HepG2 (cell line): Measurements from ENCODE around the gene UTF1. TPM values are rescaled to one million over a fixed set of nuclear protein-coding genes. Genes with fewer than 3 reads are reported as not detected.

Experiments
- ATAC-seq: fragments of 200-7000 bp; cut with Tn5 transposase; 3 replicates; pipeline ENCODE4 v1.9.1; 2020; ENCODE audit warnings: mild to moderate bottlenecking, moderate library complexity
- BruUV-seq: library from RNA; stranded (reverse); fragments of 400-500 nt; replicated peaks from 2 replicates; lab custom pipeline; 2021; lab: Mats Ljungman, UMichigan
- CTCF ChIA-PET: fragments of 300-600 bp; formaldehyde crosslinking; extraction: SDS; loops from one replicate; lab custom pipeline; 2021; ENCODE audit warnings: low total read pairs, inconsistent platforms, low intra/inter-chr PET ratio; lab: Yijun Ruan, JAX
- POLR2A ChIA-PET: fragments of 350-600 bp; sonication (Branson Sonifier 250); formaldehyde crosslinking; loops from one replicate; lab custom pipeline; 2020; ENCODE audit warnings: antibody characterized with exemption, inconsistent platforms; lab: Yijun Ruan, JAX
- DNase-seq: peaks from one replicate; pipeline ENCODE4 v3.0.0-alpha.2; 2015; ENCODE audit warnings: low spot score
- FAIRE-seq: peaks from 3 replicates; lab custom pipeline; 2011; peaks lifted over from hg19 to GRCh38; lab: Jason Lieb, UNC
- H2AFZ ChIP-seq: one replicate; pipeline ENCODE4 v1.6.1; 2011; ENCODE audit warnings: low read length, inconsistent platforms
- H3K27ac ChIP-seq: fragments of 300-600 bp; 3 replicates; pipeline ENCODE4 v1.8.0; 2011; ENCODE audit warnings: mixed run types, mild to moderate bottlenecking, mixed read lengths, low read length, inconsistent platforms; ENCODE audit not compliant: insufficient read depth; ENCODE audit errors: extremely low read length
- H3K27me3 ChIP-seq, 2 experiments: fragments of 200-600 bp in 1 of 2; 2 replicates in 1 of 2; 3 replicates in 1 of 2; pipeline versions ENCODE4 v1.6.0 to v1.8.0; 2011; ENCODE audit warnings: low read length in 2 of 2, mild to moderate bottlenecking in 2 of 2, moderate library complexity in 2 of 2, inconsistent platforms in 1 of 2; ENCODE audit not compliant: insufficient read depth in 2 of 2, control insufficient read depth in 1 of 2
- H3K36me3 ChIP-seq, 2 experiments: fragments of 200-600 bp in 1 of 2; replicated peaks in 1 of 2; 2 replicates in 1 of 2; 3 replicates in 1 of 2; pipeline versions ENCODE4 v1.5.1 to v1.8.0; 2011; ENCODE audit warnings: low read length in 2 of 2, inconsistent platforms in 1 of 2; ENCODE audit not compliant: insufficient read depth in 2 of 2, control insufficient read depth in 1 of 2
- H3K4me1 ChIP-seq: 2 replicates; pipeline ENCODE4 v1.5.1; 2012; ENCODE audit warnings: low read length, inconsistent platforms; ENCODE audit not compliant: insufficient read depth
- H3K4me2 ChIP-seq: 2 replicates; pipeline ENCODE4 v1.6.0; 2011; ENCODE audit warnings: low read depth, low read length, inconsistent platforms
- H3K4me3 ChIP-seq, 3 experiments: fragments of 200-600 bp in 1 of 3; sonication (generic), shearing (Covaris generic) in 1 of 3; replicated peaks in 1 of 3; 2 replicates each; pipeline ENCODE4 v1.5.1; 2011 to 2016; ENCODE audit warnings: low read length in 3 of 3, inconsistent platforms in 2 of 3, low read depth in 2 of 3, mild to moderate bottlenecking in 2 of 3, control low read depth in 1 of 3, mixed read lengths in 1 of 3; ENCODE audit not compliant: insufficient read depth in 1 of 3
- H3K79me2 ChIP-seq: one replicate; pipeline ENCODE4 v1.6.1; 2011; ENCODE audit warnings: low read length, inconsistent platforms; ENCODE audit not compliant: insufficient read depth
- H3K9ac ChIP-seq: 2 replicates; pipeline ENCODE4 v1.6.0; 2011; ENCODE audit warnings: mild to moderate bottlenecking, low read depth, low read length, inconsistent platforms; ENCODE audit not compliant: insufficient read depth
- H3K9me3 ChIP-seq: 2 replicates; pipeline ENCODE4 v1.5.1; 2012; ENCODE audit warnings: mild to moderate bottlenecking, low read length
- H4K20me1 ChIP-seq: 2 replicates; pipeline ENCODE4 v1.6.0; 2011; ENCODE audit warnings: inconsistent platforms, mild to moderate bottlenecking, low read length, moderate library complexity; ENCODE audit not compliant: insufficient read depth
- AHDC1 ChIP-seq: sonication (generic); formaldehyde crosslinking; IDR thresholded peaks from 2 replicates; pipeline ENCODE4 v1.5.1; 2020; ENCODE audit warnings: mild to moderate bottlenecking, missing genetic modification reagents, borderline replicate concordance
- ATM ChIP-seq: fragments of 450-650 bp; IDR thresholded peaks from 2 replicates; pipeline ENCODE4 v1.7.1; 2017; ENCODE audit warnings: mild to moderate bottlenecking, borderline replicate concordance
- GRHL1 ChIP-seq: sonication (generic); formaldehyde crosslinking; conservative IDR thresholded peaks from 2 replicates; pipeline ENCODE4 v1.8.0; 2022; ENCODE audit warnings: missing genetic modification reagents
- ZBTB14 ChIP-seq: sonication (generic); formaldehyde crosslinking; IDR thresholded peaks from 2 replicates; pipeline ENCODE4 v1.4.0; 2020; ENCODE audit warnings: missing genetic modification reagents
- ZBTB38 ChIP-seq: sonication (generic); formaldehyde crosslinking; IDR thresholded peaks from 2 replicates; pipeline ENCODE4 v1.5.1; 2020; ENCODE audit warnings: mild to moderate bottlenecking, missing genetic modification reagents
- ZNF75D ChIP-seq: sonication (generic); formaldehyde crosslinking; IDR thresholded peaks from 2 replicates; pipeline ENCODE4 v1.8.1; 2023; ENCODE audit warnings: missing genetic modification reagents, mild to moderate bottlenecking, borderline replicate concordance
- WGBS: methylation state at CpG from one replicate; pipeline ENCODE4 v1.1.6; 2017; ENCODE audit warnings: low lambda C conversion rate; 5-methylcytosine and 5-hydroxymethylcytosine counted together
- in situ Hi-C: cut with HindIII; loops from 2 replicates; pipeline ENCODE4 v1.10.0; 2017; ENCODE audit warnings: low pct_unique_long_range_greater_than_20kb; ENCODE audit not compliant: extremely low pct_ligation_motif_present
- intact Hi-C: fragments of 100-400 bp; cut with micrococcal nuclease; formaldehyde crosslinking; loops from one replicate; pipeline ENCODE4 v1.10.0; 2022; ENCODE audit not compliant: unreplicated experiment
- polyA plus RNA-seq, 8 experiments: library from polyadenylated mRNA; depleted of rRNA in 3 of 8; stranded (reverse) in 7 of 8; unstranded in 1 of 8; fragments of >200 nt; fragmentation: Illumina TruSeq in 4 of 8; extraction: Trizol in 4 of 8; gene quantifications; 2 replicates each; pipeline versions ENCODE4 v1.2.1 to v1.2.3, GENCODE V29; 2011 to 2016; ENCODE audit warnings: low read depth in 4 of 8, missing spikeins in 1 of 8, mixed read lengths in 1 of 8; ENCODE audit not compliant: insufficient read depth in 1 of 8
- total RNA-seq, 5 experiments: library from RNA; depleted of rRNA; stranded (reverse); fragments of >200 nt; fragmentation: Illumina TruSeq; extraction: Trizol; gene quantifications; 2 replicates each; pipeline ENCODE4 v1.2.3, GENCODE V29; 2016; ENCODE audit warnings: low read depth in 1 of 5

UTF1 gene
- total and polyA plus RNA-seq, 2 of the 13 experiments (the other 11 are each of a cell fraction or from before 2014, with no cell fraction given) = not detected

GRCh38 chr10:133217800-133218589 lies 12.0 kb upstream of the UTF1 start:
- Histone ChIP-seq H3K79me2 (no peaks in the 10 kb centered on the region), H3K36me3 (no peaks in the 10 kb centered on the region), H3K9ac (no peak overlapping the region), H3K4me1 (no peaks in the 10 kb centered on the region), H3K4me2 (no peak overlapping the region), H3K27me3 (peaks cover 11 to 62% of the 10 kb centered on the region in 2 experiments; a peak in 4 of 5 replicates), H3K4me3 (no peak overlapping the region), H3K9me3 (no peaks in the 10 kb centered on the region), H2AFZ (no peak overlapping the region), H3K27ac (no peak overlapping the region), H4K20me1 (peaks cover 5% of the 10 kb centered on the region; the same call in 1 of the 2 replicates)
- ATAC-seq (no peak), DNase-seq (no peak), FAIRE-seq (no peak)
- WGBS = 37% methylated on average over 12 of the region's 25 CpGs
- ChIA-PET CTCF (no interaction called here), POLR2A (no interaction called here)
- BruUV-seq = no TSS peak
- intact Hi-C loops = no loop called here
- TF ChIP-seq ZBTB14 (no peak), ZNF75D (no peak), ATM (no peak), AHDC1 (CRISPR knock-in tag) (no peak), ZBTB38 (CRISPR knock-in tag) (no peak), GRHL1 (CRISPR knock-in tag) (no peak)
- in situ Hi-C loops = no loop called here
